ENCODE data around the gene GSN.

The GSN gene

GRCh38 chr9:121308765-121309164 is 40.8 kb downstream of the GSN start:
- TF ChIP-seq CTCF (IDR thresholded peaks at IDR 0.05) (no peak), ZFX (IDR thresholded peaks at IDR 0.05; ENCODE audit: borderline replicate concordance) (no peak)
- H3K27ac ChIP-seq: no peak overlapping the region

- no peak for TF ChIP-seq ZFX (IDR thresholded peaks at IDR 0.05; ENCODE audit: borderline replicate concordance)
- TF ChIP-seq CTCF (IDR thresholded peaks at IDR 0.05): no peak
- H3K27ac ChIP-seq: no peak overlapping the region
Measured at GRCh38 chr9:121309171-121309570, 41.2 kb downstream of the GSN start.

GRCh38 chr9:121309833-121310425 is 42.0 kb downstream of the GSN start:
- TF ChIP-seq ZFX (IDR thresholded peaks at IDR 0.05; ENCODE audit: borderline replicate concordance) (no peak), CTCF (IDR thresholded peaks at IDR 0.05) (no peak)
- H3K27ac ChIP-seq: no peak overlapping the region

- TF ChIP-seq CTCF (IDR thresholded peaks at IDR 0.05): no peak
- TF ChIP-seq ZFX (IDR thresholded peaks at IDR 0.05; ENCODE audit: borderline replicate concordance): no peak
Measured at GRCh38 chr9:121310571-121310970, 42.6 kb downstream of the GSN start.

GRCh38 chr9:121312169-121312568 is 44.2 kb downstream of the GSN start:
- TF ChIP-seq ZFX (IDR thresholded peaks at IDR 0.05; ENCODE audit: borderline replicate concordance): no peak
- no peak for TF ChIP-seq CTCF (IDR thresholded peaks at IDR 0.05)
- H3K27ac ChIP-seq: no peak overlapping the region

More at GRCh38 chr9:121310571-121310970, 42.6 kb downstream of the GSN start:
- H3K27ac ChIP-seq: no peak overlapping the region

GRCh38 chr9:121313458-121314152 is 45.6 kb downstream of the GSN start:
- no peak overlapping the region for H3K27ac ChIP-seq
- TF ChIP-seq CTCF (IDR thresholded peaks at IDR 0.05): no peak
- TF ChIP-seq ZFX (IDR thresholded peaks at IDR 0.05; ENCODE audit: borderline replicate concordance): no peak

- H3K27ac ChIP-seq: no peak overlapping the region
- TF ChIP-seq CTCF (IDR thresholded peaks at IDR 0.05) (no peak), ZFX (IDR thresholded peaks at IDR 0.05; ENCODE audit: borderline replicate concordance) (no peak)
Measured at GRCh38 chr9:121316378-121316777, 48.4 kb downstream of the GSN start.
